GM12892 (cell line): ENCODE data around the gene UNC13D.
"Not testable (repeated sequence)": the region's sequence is repeated elsewhere in the genome, so short reads cannot be mapped to it uniquely, and the experiment has no call there.

Experiments
- DNase-seq: peaks from one replicate; pipeline ENCODE4 v3.0.0; 2011; ENCODE audit not compliant: insufficient read length
- FAIRE-seq: peaks from 2 replicates; lab custom pipeline; 2011; peaks lifted over from hg19 to GRCh38; lab: Jason Lieb, UNC
- POLR2A ChIP-seq: IDR thresholded peaks from 2 replicates; pipeline ENCODE4 v1.6.1; 2011; ENCODE audit warnings: low read depth, low read length, control low read depth
- POLR2AphosphoS5 ChIP-seq: IDR thresholded peaks from 2 replicates; pipeline ENCODE4 v1.6.1; 2011; ENCODE audit warnings: low read depth, low read length, control low read depth
- TAF1 ChIP-seq: IDR thresholded peaks from 2 replicates; pipeline ENCODE4 v1.6.1; 2011; ENCODE audit warnings: low read depth, mild to moderate bottlenecking, control low read depth, low read length, borderline replicate concordance

The UNC13D gene

DNA sequence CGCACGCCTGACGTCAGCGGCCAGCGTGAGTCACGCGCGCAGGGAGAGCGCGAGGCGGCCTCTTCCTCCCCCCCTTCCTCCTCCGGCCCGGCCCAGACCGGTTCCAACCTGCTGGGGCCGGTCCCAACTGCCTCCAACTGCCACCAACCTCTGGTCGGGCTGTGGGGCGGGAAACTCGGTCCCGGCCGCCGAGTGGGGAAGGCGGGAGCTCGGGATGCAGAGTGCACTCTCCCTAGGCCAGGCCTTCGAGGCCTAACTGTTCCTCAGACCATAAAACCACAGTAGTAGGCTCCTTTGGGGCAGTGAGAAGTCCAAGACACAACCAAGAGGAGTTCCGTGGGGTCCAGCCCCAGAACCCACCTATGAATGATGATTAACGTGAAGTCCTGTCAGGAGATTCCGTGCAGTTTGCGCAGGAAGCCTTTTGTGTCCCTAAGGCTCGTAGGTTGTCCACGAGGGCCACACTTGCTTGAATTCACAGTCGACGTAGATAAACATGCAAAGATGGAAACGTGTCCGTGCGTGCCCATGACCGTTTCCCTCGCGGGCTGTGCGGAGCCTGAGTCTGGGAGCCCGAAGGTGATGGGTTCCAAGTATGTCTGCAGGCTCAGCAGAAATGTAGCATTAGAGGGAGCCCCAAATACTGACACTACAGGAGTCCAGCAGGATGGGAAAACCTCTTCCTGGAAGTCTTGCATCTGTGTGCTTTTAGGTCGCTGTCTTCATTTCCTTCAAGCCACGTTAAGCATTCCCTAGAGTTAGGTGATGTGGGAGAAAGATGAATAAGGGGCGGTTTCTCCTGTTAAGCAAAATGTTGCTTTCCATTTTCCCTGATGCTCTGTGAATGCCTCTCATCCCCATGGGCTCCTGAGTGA, 59.0 kb downstream of the UNC13D start:
- DNase-seq: no peak
- peak; percentile 74 for FAIRE-seq
- TF ChIP-seq POLR2A (peak; percentile 88), POLR2AphosphoS5 (peak; percentile 82), TAF1 (peak; percentile 72; the same call in 1 of the 2 replicates)

DNA sequence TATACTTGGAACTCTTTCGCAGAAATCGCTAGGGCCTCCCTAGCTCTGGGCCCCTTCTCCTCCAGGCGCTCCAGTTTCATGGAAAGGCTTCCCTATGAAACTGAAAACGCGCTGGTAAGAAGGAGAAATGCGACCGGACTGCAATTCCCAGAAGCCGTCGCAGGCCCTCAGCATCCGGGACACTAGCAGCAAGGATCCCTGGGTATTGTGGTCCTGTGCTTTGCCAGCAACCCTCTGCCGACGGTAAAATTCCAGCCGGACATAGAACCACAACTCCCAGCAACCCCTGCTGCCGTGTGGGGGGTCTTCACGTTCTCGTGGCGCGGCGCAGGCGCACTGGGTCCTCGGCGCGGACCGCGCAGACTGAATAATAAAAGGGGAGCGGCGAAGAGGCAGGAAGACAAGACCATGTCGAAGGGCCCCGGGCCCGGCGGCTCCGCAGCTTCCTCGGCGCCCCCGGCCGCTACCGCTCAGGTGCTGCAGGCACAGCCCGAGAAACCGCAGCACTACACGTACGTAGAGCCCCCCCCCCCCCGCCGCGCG, 59.7 kb downstream of the UNC13D start, which contains the start of gene UNK:
Gene UNK (plus strand): TSS at position 334 of the 543 bp plus-strand sequence. CDS start 75 bp downstream, at position 409.
- DNase-seq: peak; percentile 88
- TF ChIP-seq POLR2AphosphoS5: no peak
- no peak for TF ChIP-seq TAF1
- TF ChIP-seq POLR2A: no peak
- FAIRE-seq: peak; percentile 97

DNA sequence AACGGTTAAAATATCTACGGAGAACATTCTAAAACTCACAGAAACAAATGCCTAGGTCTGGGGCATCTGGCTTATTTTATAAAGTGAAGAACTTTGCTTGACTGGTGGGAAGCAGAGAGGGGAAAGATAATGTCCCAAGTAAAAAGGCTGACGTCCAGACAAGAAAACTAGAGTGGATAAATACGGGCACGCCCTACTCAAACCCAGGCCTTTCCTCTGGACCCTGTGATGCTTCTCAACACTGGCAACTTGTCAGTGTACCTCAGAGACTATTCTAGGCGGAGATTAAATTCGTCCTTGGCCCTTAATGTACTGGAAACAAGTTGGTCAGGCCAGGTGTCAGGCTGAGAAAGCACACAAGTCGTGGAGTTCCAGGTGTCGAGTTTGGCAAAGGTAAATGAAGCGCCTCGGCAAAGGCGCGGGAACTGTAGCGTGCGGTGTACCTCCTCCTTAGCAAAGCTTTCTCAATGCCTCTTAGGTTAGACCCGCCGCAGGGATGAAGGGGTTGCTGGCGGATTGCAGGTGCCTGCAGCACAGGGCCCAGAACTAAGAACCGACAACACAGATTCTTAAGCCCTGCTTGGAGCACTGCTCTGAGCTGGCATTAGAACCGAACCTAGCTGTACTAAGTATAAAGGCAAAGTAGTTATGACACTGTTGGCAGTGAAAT, 60.3 kb downstream of the UNC13D start:
- DNase-seq: no peak
- no peak for FAIRE-seq
- no peak for TF ChIP-seq TAF1
- TF ChIP-seq POLR2AphosphoS5: no peak
- TF ChIP-seq POLR2A: no peak

DNA sequence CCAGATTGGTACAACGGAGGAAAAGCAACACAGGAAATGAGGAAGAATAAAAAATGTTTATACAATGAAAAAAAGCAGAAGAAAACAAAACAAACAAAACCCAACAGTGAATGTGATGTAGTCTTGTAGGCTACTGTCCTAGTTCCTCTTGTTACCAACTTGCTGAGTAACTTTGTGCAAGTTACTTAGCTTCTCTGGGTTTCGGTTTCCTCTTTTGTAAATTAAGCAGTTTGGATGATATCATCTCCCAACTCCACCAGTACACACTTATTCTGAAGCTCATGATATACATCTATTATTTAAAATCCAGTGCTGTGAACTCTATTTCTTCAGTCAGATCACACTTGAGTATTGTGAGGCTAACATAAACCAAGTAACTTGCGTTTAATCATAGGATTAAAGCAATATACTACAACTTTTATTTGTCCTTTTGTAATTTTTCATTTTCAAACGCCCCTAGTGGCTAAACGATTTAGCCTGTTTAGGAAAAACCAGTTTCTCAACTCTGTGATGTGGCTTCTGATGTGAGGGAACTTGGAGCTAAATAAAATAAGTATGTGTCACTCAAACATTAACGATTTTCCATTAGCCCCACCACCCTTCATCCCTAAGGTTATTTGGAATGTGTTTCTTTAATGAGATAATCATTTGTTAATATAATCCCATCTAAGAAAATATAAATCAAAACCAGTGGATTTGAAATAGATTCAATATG, 61.0 kb downstream of the UNC13D start:
- DNase-seq (no peak), FAIRE-seq (no peak)
- TF ChIP-seq POLR2A (no peak), POLR2AphosphoS5 (no peak), TAF1 (no peak)

DNA sequence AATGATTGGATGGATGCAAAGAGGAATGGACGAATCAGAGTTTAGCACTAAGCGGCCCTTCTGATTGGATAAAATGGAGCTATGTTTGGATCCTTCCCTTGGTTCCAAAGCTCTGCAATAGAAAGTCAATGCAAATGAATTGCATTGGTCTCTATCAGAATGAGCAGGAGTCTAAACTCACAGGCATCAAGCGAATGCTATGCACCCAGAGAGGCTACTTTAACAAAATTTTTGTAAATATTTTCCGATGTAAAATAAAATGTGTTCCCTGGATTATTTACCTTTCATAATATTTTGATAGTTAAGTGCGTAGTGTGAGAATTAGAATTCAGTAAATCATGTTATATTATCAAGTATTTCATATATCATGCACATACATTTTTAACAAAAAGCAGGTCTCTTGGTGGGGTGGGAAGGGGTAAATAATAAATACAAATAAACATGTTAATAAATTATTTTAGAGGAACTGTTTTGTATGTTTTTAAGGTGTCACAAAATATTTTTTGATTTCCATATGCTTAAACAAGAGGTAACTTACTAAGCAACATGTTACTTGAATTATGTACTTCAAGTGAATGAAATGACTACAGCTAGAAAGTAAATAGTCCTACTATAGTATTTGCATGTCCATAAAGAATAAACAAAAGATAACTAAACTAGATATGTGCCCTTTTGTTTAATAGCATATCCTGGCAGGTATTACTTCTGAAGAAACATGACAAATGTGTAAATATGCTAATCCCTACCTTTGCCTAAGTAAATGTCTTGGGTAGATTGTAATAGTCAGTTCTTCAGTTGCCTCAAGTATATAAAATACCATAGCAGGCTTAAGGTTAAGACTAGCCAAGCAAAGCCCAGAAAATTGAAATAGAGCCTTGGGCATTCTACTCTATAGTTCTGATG, 64.0 kb downstream of the UNC13D start:
- DNase-seq: no peak
- TF ChIP-seq POLR2AphosphoS5: no peak
- no peak for FAIRE-seq

DNA sequence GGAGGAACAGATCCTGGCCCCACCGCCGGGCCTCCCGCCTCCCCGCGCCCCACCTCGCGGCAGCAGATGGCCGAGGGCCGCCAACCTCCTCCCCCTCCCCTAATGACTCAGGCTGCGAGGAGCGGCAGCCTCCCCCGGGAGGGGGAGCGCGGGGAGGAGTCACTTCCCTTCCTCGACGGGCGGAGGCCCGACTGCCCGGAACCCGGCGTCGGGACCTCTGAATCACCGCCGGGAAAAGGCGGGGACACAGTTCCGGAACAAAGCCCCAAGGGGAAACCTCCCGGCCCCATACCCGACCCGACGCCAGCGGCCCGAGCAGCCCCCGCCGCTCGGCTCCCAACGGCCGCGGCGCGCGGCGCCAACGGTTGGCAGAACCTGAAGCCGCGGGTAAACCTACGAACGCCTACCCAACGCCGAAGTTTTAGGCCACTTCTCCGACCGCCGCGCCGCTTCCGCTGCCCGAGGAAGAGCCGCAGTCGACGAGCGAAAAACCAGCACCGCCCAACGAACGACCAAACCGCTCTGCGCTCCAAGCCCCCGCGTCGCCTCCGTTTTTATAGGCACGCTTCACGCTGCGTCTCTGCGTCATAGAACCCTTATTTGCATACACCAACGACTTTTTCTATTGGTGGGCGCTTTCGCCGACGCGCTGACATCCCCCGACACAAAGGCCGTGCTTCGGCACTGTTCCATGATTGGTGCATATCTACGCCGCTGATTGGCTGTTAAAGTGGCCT, 64.8 kb downstream of the UNC13D start:
- DNase-seq (peak; percentile 88), FAIRE-seq (peak; percentile 96)
- TF ChIP-seq POLR2AphosphoS5 (peak; percentile 100), POLR2A (peak; percentile 100), TAF1 (peak; percentile 99)

DNA sequence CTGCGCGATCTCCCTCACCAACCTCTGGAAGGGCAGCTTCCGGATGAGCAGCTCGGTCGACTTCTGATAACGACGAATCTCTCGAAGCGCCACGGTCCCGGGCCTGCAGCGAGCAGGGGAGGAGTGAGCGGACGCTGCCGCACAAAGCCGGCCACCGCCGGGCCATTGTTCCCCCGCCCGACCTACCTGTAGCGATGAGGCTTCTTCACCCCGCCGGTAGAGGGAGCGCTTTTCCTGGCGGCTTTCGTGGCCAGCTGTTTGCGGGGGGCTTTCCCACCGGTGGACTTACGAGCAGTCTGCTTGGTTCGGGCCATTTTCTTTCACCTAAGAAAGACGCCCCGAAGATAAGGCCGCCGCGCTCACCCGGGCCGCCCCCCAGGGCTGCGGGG, 65.3 kb downstream of the UNC13D start:
- TF ChIP-seq POLR2AphosphoS5 (no peak), TAF1 (no peak), POLR2A (no peak)
- DNase-seq: no peak
- FAIRE-seq: no peak

DNA sequence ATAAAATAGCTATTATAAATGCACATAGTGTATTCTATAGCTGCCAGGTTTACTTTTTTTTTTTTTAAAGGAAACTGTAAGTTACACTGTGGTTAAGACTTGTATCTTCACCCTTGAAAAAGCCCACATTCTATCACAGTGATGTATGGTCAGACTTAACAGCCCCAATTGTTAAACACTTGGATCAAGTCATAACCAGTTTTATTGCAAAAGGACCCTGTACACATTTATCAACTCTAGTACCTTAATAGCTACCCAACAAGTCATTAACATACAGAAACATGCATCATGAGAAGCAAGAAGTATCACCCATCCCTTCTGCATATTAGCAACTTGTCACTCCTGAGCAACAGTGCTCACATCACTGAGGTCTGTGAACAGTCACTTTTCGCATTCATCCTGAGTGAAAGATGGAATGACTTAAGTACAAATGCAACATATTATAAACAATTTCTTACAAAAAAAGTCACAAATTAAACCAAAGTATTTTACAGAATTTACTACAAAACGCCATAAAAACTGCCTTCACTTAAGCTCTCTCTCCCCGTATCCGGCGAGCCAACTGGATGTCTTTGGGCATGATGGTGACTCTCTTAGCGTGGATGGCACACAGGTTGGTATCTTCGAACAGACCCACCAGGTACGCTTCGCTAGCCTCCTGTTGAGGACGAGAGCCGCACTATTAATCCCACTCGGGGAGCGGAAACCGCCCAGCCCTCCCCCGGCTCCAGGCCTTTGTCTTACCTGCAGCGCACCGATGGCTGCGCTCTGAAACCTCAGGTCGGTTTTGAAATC, 65.9 kb downstream of the UNC13D start:
- TF ChIP-seq POLR2AphosphoS5: peak; percentile 37; the same call in 1 of the 2 replicates
- not testable (repeated sequence) for DNase-seq
- peak; percentile 77 for FAIRE-seq

DNA sequence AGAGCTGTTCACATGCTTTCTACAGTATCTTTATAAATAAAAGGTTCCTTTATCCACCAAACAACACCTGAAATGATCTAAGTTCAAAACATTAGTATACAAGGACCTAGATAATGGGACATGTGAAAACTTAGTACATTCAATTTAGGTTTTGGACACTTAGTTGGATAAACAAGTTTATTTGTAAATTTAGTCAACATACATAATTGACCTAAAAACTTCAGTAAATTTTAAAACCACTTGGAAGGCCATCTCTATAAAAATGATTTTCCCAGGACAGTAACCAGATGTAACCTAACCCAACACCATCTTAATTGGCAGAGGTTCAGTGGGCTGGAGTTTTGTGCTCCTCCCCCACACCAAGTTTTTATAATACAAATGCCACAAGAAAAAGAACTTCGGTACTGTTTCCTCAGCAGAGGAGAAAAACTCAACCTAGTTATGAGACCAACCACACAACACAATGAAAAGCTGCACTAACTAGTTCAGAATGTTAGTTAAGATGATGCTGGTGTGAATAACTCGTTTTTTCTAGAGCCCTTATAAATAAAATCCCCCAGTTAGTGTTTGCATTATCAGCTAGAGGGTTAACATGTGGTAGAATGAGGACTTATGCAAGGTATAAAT, 66.8 kb downstream of the UNC13D start:
- TF ChIP-seq TAF1 (no peak), POLR2AphosphoS5 (no peak)
- DNase-seq: no peak
- peak; percentile 17 for FAIRE-seq
